Suppressor macrophage (primary cell): ENCODE results near the gene RASSF6.
"Not testable (repeated sequence)": the region's sequence is repeated elsewhere in the genome, so short reads cannot be mapped to it uniquely, and the experiment has no call there.

Experiments used
- DNase-seq, 4 experiments: peaks; one replicate each; pipeline ENCODE4 v3.0.0-alpha.2; 2020 to 2022

RASSF6 gene

GRCh38 chr4:73575660-73576059 lies 44.6 kb downstream of the RASSF6 start:
- DNase-seq: no peak

- peak; percentile 68 to 77 (median 74) for DNase-seq
These were observed 46.3 kb downstream of the RASSF6 start for GRCh38 chr4:73573794-73574528.

GRCh38 chr4:73550865-73551264 lies 69.4 kb downstream of the RASSF6 start:
- DNase-seq: not testable (repeated sequence)

- DNase-seq: no peak
These were observed 75.6 kb downstream of the RASSF6 start for GRCh38 chr4:73544620-73545019.

GRCh38 chr4:73541251-73541650 lies 79.0 kb downstream of the RASSF6 start:
- DNase-seq: peak in 1 of 4 experiments; percentile 19

GRCh38 chr4:73540826-73541225 lies 79.4 kb downstream of the RASSF6 start:
- DNase-seq: no peak

- DNase-seq: no peak
These were observed 80.8 kb downstream of the RASSF6 start for GRCh38 chr4:73539386-73539785.

GRCh38 chr4:73538162-73538561 lies 82.1 kb downstream of the RASSF6 start:
- DNase-seq: no peak

GRCh38 chr4:73533515-73534422 lies 86.5 kb downstream of the RASSF6 start:
- DNase-seq: no peak

GRCh38 chr4:73528171-73528570 lies 92.1 kb downstream of the RASSF6 start:
- DNase-seq: no peak

GRCh38 chr4:73527196-73527595 lies 93.0 kb downstream of the RASSF6 start:
- DNase-seq: no peak

- DNase-seq: no peak
These were observed 94.6 kb downstream of the RASSF6 start for GRCh38 chr4:73525611-73526010.

- no peak for DNase-seq
These were observed 97.1 kb downstream of the RASSF6 start for GRCh38 chr4:73523126-73523525.
